ENCODE measurements around the gene DDIT3.

The DDIT3 gene

DNA sequence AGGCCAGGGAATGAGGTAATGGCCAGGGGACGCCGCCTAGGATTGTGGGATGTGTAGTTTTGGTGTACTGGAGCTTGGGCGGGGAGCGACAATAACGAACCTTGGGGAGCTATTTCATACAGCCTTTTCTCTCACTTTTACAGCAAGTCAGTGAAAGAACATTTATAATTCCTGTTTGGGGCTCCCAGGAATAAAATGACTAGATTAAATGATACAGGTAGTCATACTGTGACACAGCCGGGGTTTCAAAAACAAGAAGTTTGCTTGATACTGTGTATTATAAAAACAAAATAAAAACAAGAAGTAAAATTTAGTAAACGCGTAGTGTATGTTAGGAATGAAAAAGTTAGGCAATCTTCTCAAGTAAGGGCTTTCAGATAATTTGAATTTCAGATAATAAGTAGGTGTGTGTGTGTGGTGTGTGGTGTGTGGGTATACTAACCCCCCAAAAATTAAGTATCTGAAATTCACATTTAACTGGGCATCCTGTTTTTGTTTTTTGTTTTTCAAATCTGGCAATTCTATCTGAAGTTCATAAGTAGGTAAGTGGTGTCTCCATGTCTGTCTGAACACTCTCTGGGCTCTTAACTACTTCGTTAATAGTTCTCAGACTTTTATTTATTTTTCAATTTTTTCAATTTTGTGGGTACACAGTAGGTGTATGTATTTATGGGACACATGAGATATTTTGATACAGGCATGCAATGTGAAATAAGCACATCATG is 27.1 kb upstream of the DDIT3 start:
- TF ChIP-seq, protein P1, sequence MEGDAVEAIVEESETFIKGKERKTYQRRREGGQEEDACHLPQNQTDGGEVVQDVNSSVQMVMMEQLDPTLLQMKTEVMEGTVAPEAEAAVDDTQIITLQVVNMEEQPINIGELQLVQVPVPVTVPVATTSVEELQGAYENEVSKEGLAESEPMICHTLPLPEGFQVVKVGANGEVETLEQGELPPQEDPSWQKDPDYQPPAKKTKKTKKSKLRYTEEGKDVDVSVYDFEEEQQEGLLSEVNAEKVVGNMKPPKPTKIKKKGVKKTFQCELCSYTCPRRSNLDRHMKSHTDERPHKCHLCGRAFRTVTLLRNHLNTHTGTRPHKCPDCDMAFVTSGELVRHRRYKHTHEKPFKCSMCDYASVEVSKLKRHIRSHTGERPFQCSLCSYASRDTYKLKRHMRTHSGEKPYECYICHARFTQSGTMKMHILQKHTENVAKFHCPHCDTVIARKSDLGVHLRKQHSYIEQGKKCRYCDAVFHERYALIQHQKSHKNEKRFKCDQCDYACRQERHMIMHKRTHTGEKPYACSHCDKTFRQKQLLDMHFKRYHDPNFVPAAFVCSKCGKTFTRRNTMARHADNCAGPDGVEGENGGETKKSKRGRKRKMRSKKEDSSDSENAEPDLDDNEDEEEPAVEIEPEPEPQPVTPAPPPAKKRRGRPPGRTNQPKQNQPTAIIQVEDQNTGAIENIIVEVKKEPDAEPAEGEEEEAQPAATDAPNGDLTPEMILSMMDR (IDR thresholded peaks at IDR 0.05): no peak
- no peak for DNase-seq (ENCODE audit: low spot score)
- Histone ChIP-seq H3K27ac (peak overlapping the region in 1 of 2 donors; percentile 84), H3K4me3 (peak overlapping the region; percentile 85)

DNA sequence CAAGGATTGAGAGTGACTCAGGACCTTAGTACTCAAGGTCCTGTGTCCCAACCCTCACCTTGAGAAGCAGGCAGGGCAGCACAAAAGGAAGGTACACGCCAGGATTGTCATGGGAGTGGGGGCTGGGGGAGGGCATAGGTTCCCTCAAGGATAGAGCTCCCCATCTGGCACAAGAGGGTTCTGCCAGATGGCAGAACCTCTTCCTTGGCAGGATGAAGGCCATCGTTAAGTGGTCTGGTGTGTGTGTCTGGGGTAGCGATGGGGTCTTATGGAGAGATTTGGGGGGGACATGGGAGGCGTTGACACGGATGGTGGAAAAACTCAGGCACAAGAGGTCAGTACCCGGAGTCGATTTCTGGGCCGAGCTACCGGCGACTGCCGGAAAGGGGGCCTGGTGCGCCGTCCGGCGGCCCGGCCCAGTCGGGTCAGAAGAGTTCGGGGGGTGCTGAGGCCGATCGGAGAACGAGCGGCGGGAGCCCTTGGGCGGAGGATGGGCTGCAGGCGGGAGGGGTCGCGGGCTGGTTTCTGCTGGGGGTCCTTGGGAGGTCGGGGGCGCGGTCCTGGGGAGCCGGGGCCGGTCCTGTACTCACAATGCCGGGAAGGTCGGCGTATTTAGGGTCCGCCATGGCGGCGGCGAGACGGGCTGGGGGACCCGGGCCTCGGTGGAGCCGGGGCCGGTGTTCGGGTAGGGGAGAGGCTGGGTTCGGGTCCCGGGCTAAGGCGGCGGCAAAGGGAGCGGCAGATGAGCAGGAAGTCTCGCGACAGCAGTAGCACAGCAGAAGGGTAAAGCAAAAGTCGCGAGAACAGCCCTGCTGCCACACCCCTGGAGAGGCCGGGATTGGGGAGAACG is 26.3 kb upstream of the DDIT3 start, which contains the start of gene DCTN2:
Gene DCTN2 (minus strand): TSS at position 755 of the 850 bp plus-strand sequence. CDS start 129 bp downstream, at position 626.
- TF ChIP-seq, protein P1 (IDR thresholded peaks at IDR 0.05): no peak
- peak within 1 kb of the TSS; percentile 85 for H3K4me3 ChIP-seq
- DNase-seq (ENCODE audit: low spot score): peak; percentile 97
- H3K27ac ChIP-seq: peak within 1 kb of the TSS; percentile 84 to 89

DNA sequence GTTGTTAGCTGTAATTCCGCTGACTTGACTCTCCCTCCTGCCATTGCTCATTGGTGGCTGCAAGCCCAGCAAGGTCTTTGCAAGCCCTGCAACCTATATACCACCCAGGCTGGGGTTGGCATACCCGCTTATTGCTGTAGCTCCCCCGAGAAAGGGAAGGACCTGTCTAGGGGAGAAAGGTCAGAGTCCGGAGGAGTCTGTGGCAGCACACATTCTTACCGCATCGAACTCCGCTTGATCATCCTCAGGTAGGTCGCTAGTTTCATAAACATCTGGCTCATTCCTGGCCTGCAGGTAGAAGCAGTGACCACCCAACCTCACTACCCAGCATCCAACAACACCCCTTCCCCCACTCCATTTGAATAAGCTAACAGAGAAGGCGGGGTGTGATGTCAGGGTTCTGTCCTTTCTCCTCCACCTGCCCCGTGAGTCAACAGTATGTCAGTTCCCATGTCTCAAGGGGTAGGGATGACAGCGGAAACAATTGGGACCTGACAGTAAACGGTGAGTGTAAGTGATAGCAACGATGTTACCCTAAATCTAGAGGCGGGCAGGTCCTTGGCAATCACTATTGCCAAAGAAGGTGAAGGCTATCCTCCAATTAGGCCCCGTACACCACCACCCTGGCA is 25.6 kb upstream of the DDIT3 start:
- Histone ChIP-seq H3K4me3 (peak overlapping the region; percentile 85), H3K27ac (peak overlapping the region; percentile 84 to 89)
- TF ChIP-seq, protein P1 (IDR thresholded peaks at IDR 0.05): no peak
- no peak for DNase-seq (ENCODE audit: low spot score)

GRCh38 chr12:57543581-57543980 is 23.3 kb upstream of the DDIT3 start:
- TF ChIP-seq, protein P1 (IDR thresholded peaks at IDR 0.05): no peak
- Histone ChIP-seq H3K27ac (no peak overlapping the region), H3K4me3 (no peak overlapping the region)
- DNase-seq (ENCODE audit: low spot score): no peak

DNA sequence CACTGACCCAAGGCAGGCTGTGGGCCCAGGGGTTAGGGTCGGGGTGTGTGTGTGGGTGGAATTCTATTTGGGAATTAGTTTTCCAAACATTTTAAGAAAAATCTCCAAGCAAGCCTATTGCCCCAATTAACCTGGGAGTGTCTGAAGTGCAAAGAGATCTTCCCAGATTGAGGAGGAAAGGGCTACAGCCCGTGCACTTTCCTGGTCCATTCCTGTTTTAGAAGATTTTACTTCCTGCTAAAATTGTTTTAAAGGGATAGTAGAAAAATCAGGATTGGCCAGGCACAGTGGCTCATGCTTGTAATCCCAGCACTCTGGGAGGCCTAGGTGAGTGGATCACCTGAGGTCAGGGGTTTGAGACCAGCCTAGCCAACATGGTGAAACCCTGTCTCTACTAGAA is 21.4 kb upstream of the DDIT3 start:
- TF ChIP-seq, protein P1 (IDR thresholded peaks at IDR 0.05): no peak
- H3K27ac ChIP-seq: no peak overlapping the region
- DNase-seq (ENCODE audit: low spot score): no peak
- H3K4me3 ChIP-seq: no peak overlapping the region

DNA sequence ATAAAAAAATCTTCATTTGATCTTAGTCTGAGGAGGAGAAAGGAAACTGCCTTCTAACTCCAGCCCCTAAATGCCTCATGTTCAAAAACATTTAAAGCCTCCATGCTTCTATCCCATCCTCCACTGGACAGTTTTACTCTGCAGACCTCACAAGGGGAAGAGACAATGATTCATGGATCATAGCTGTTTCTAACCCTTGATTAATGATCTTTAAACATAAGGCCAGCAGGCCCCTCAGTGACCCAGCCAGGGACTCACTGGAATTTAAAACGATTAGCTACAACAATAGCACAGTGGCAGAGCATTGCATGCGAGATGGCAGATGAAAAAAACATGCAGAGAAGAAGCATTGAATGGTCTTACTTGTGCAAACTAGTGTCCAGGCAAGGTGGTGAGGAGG is 20.7 kb upstream of the DDIT3 start:
- Histone ChIP-seq H3K27ac (no peak overlapping the region), H3K4me3 (no peak overlapping the region)
- DNase-seq (ENCODE audit: low spot score): no peak
- TF ChIP-seq, protein P1 (IDR thresholded peaks at IDR 0.05): no peak

All from coronary artery (tissue), 2 donors.